HFFc6 (cell line): ENCODE data around the gene CRHR2. TPM values are rescaled to one million over a fixed set of nuclear protein-coding genes. Genes with fewer than 3 reads are reported as not detected.

Source experiments
- DNase-seq: peaks from one replicate; pipeline ENCODE4 v3.0.0-alpha.2; 2018
- H3K27ac Mint-ChIP-seq: 2 replicates; pipeline ENCODE4 v1.8.0; 2020; ENCODE audit warnings: mild to moderate bottlenecking, mixed read lengths
- H3K27me3 Mint-ChIP-seq: 2 replicates; pipeline ENCODE4 v1.8.0; 2021; ENCODE audit warnings: mild to moderate bottlenecking, moderate library complexity, mixed read lengths; ENCODE audit not compliant: insufficient read depth
- H3K36me3 Mint-ChIP-seq: 2 replicates; pipeline ENCODE4 v1.8.0; 2021; ENCODE audit warnings: low read depth, mixed read lengths
- H3K4me1 Mint-ChIP-seq: 2 replicates; pipeline ENCODE4 v1.8.0; 2020; ENCODE audit warnings: low read depth, mixed read lengths
- H3K4me3 Mint-ChIP-seq: 2 replicates; pipeline ENCODE4 v1.8.0; 2020; ENCODE audit warnings: mild to moderate bottlenecking, moderate library complexity, mixed read lengths
- H3K9me3 Mint-ChIP-seq: 2 replicates; pipeline ENCODE4 v1.8.0; 2020; ENCODE audit warnings: mild to moderate bottlenecking, mixed read lengths
- CTCF ChIP-seq: fragments of 200-600 bp; sonication (generic); IDR thresholded peaks from 2 replicates; pipeline ENCODE4 v1.5.0; 2021; ENCODE audit warnings: antibody characterized with exemption, mild to moderate bottlenecking
- total RNA-seq, 6 experiments: library from RNA; stranded (reverse); fragmentation: NEBNext Ultra II Directional; extraction: Animal tissue kit (Norgen Biotek cat#: 25700); gene quantifications; 2 replicates in 1 of 6; 3 replicates in 5 of 6; pipeline ENCODE4 v1.2.3, GENCODE V29; 2021

Gene CRHR2
- total RNA-seq, 6 experiments from 2014 or later = not detected

GRCh38 chr7:30627026-30627425 is 55.2 kb downstream of the CRHR2 start:
- H3K4me1 Mint-ChIP-seq = no peaks in the 10 kb centered on the region
- H3K27ac Mint-ChIP-seq = no peak overlapping the region; the same call in 1 of the 2 replicates
- H3K4me3 Mint-ChIP-seq = no peak overlapping the region
- DNase-seq = no peak
- no peaks in the 10 kb centered on the region for H3K27me3 Mint-ChIP-seq
- H3K9me3 Mint-ChIP-seq = no peaks in the 10 kb centered on the region
- peaks cover 43% of the 10 kb centered on the region for H3K36me3 Mint-ChIP-seq
- no peak for TF ChIP-seq CTCF

GRCh38 chr7:30625283-30625682 is 57.0 kb downstream of the CRHR2 start:
- Mint-ChIP-seq H3K27me3 (no peaks in the 10 kb centered on the region), H3K4me3 (no peak overlapping the region), H3K4me1 (no peaks in the 10 kb centered on the region), H3K9me3 (no peaks in the 10 kb centered on the region), H3K27ac (no peak overlapping the region), H3K36me3 (peaks cover 49% of the 10 kb centered on the region)
- DNase-seq = no peak
- peak; percentile 15; the same call in 1 of the 2 replicates for TF ChIP-seq CTCF

GRCh38 chr7:30618961-30619360 is 63.3 kb downstream of the CRHR2 start:
- Mint-ChIP-seq H3K36me3 (peaks cover 55% of the 10 kb centered on the region), H3K27me3 (no peaks in the 10 kb centered on the region; the same call in 1 of the 2 replicates), H3K4me3 (no peak overlapping the region), H3K27ac (no peak overlapping the region), H3K4me1 (peaks cover 4% of the 10 kb centered on the region), H3K9me3 (no peaks in the 10 kb centered on the region)
- DNase-seq = no peak
- TF ChIP-seq CTCF = no peak

- no peaks in the 10 kb centered on the region for H3K9me3 Mint-ChIP-seq
These were observed 64.1 kb downstream of the CRHR2 start for GRCh38 chr7:30618080-30618676.

GRCh38 chr7:30617359-30617758 is 64.9 kb downstream of the CRHR2 start:
- TF ChIP-seq CTCF = no peak
- no peak for DNase-seq
- peaks cover 60% of the 10 kb centered on the region for H3K36me3 Mint-ChIP-seq
- no peaks in the 10 kb centered on the region for H3K9me3 Mint-ChIP-seq
- H3K27me3 Mint-ChIP-seq = peaks cover 1% of the 10 kb centered on the region
- H3K4me3 Mint-ChIP-seq = no peak overlapping the region
- H3K27ac Mint-ChIP-seq = no peak overlapping the region
- H3K4me1 Mint-ChIP-seq = peaks cover 20% of the 10 kb centered on the region

More at GRCh38 chr7:30618080-30618676, 64.1 kb downstream of the CRHR2 start:
- Mint-ChIP-seq H3K4me3 (no peak overlapping the region), H3K27me3 (no peaks in the 10 kb centered on the region; the same call in 1 of the 2 replicates), H3K36me3 (peaks cover 55% of the 10 kb centered on the region), H3K4me1 (peaks cover 11% of the 10 kb centered on the region), H3K27ac (no peak overlapping the region)
- no peak for DNase-seq
- no peak for TF ChIP-seq CTCF
